Stimulated activated effector memory CD8-positive, alpha-beta T cell treated with anti-CD3 and anti-CD28 coated beads, Interleukin-12 subunit alpha, Interleukin-12 subunit beta, amount 100 ng/mL, for 72 hours (primary cell): ENCODE results near the gene FKBP6.

ENCODE experiments used
- ATAC-seq: fragments of 150-1000 bp; cut with Tn5 transposase; 2 replicates; pipeline ENCODE4 v1.10.0; 2021
- DNase-seq, 2 donors: peaks; one replicate each; pipeline ENCODE4 v3.0.0; 2021 to 2022; ENCODE audit warnings: low spot score in 2 of 2
- H3K27ac Mint-ChIP-seq: one replicate; pipeline ENCODE4 v1.8.0; 2022; ENCODE audit warnings: mild to moderate bottlenecking, mixed read lengths
- H3K36me3 Mint-ChIP-seq: one replicate; pipeline ENCODE4 v1.8.0; 2022; ENCODE audit warnings: mild to moderate bottlenecking, mixed read lengths
- H3K4me1 Mint-ChIP-seq: one replicate; pipeline ENCODE4 v1.8.0; 2022; ENCODE audit warnings: mixed read lengths
- H3K4me3 Mint-ChIP-seq: one replicate; pipeline ENCODE4 v1.8.0; 2022; ENCODE audit warnings: mild to moderate bottlenecking, mixed read lengths
- H3K9me3 Mint-ChIP-seq: one replicate; pipeline ENCODE4 v1.8.0; 2022; ENCODE audit warnings: mixed read lengths

The FKBP6 gene

DNA sequence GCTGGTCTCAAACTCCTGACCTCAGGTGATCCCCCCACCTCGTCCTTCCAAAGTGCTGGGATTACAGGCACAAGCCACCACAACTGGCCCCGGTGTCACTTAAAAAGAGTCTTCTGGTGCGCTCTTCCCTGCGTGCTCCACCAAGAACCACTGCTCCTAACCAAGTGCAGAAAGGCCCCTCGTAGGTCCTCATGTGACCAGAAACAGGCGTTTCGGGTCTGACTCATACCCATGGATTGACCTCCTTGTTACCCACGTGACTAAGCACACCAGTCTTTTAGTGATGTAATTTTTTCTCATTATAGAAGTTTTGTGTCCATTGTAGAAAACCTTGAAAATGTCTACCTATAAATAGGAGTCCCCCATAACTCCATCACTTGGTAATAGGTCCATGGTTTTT lies 13.9 kb downstream of the FKBP6 start:
- H3K4me3 Mint-ChIP-seq: no peak overlapping the region
- DNase-seq: no peak
- no peaks in the 10 kb centered on the region for H3K4me1 Mint-ChIP-seq

DNA sequence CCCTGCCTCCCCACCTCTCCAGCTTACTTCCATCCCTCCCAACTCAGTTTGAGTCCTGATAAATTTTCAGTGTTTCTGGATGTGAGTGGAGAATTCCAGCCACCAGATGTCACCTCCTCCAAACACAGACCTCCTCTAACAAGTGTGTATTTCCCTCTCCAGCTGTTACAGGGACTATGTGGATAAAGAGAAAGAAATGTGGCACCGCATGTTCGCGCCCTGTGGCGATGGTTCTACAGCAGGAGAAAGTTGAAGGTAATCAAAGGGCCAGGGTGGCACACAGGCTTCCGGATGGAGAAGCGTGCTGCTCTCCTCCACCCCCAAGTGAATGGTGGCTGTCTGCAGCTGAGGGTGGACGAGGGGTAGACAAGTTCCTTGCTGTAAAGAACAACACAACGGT lies 14.7 kb downstream of the FKBP6 start:
- H3K4me1 Mint-ChIP-seq: no peaks in the 10 kb centered on the region
- no peak for DNase-seq
- H3K27ac Mint-ChIP-seq: no peak overlapping the region
- H3K9me3 Mint-ChIP-seq: no peaks in the 10 kb centered on the region
- H3K36me3 Mint-ChIP-seq: no peaks in the 10 kb centered on the region
- H3K4me3 Mint-ChIP-seq: no peak overlapping the region
- no peak for ATAC-seq

More for the DNA sequence above, 13.9 kb downstream of the FKBP6 start:
- H3K9me3 Mint-ChIP-seq: no peaks in the 10 kb centered on the region
- ATAC-seq: peak; percentile 62
- no peak overlapping the region for H3K27ac Mint-ChIP-seq
- H3K36me3 Mint-ChIP-seq: no peaks in the 10 kb centered on the region

DNA sequence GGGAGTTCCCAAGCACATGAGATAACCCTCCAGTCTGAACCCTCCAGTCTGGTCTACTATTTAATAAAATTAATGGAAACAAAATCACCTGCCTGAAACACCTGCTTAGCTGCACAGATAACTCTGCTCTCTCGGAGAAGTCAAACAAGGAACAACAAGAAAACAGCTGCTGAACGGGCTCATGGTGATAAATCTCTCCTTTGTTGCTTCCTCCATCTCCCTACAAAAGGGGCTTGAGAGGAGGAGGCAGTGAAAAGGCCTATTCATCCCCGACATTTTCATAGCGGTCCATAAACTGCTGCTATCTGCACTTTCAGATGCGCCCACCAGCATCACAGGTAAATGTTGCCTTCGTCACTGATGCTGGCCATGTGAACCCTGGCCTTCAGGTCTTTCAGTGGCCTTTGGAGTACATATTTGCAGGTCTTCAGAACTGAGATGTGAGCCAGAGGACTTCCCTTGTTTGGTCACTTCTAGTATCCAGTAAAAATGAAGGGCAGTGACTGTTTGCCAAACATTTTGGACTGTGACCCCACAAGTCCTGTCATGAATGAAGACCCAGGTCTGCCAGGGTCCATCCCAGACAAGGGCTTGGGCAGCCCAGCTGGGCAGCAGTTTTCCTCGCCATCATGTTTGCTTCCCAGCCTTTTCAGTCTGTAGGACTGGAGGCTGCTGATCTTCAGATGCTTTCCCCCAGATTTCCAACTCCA lies 15.9 kb downstream of the FKBP6 start:
- Mint-ChIP-seq H3K36me3 (no peaks in the 10 kb centered on the region), H3K27ac (no peak overlapping the region), H3K9me3 (no peaks in the 10 kb centered on the region), H3K4me1 (no peaks in the 10 kb centered on the region), H3K4me3 (no peak overlapping the region)
- ATAC-seq (no peak), DNase-seq (no peak)

DNA sequence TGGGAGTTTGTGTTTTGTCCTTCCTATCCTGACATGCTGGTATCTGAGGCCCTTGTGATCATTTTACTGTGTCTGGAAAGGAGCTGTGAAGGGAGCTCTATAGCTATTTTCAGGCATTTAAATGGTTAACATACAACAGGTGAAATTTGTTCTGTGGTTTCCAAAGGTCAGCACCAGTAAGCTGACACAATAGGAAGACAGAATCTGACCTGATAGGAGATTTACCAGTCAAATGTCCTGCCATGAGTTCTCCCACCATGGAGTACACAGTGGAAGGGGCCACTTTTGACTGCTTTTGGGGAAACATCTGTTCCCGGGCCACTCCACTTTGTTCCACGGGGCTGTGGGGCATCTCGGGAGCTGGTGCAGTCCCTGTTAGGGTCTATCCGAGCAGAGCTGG lies 17.6 kb downstream of the FKBP6 start:
- ATAC-seq (no peak), DNase-seq (no peak)
- no peaks in the 10 kb centered on the region for H3K36me3 Mint-ChIP-seq
- H3K4me1 Mint-ChIP-seq: no peaks in the 10 kb centered on the region
- no peaks in the 10 kb centered on the region for H3K9me3 Mint-ChIP-seq
- H3K4me3 Mint-ChIP-seq: no peak overlapping the region
- no peak overlapping the region for H3K27ac Mint-ChIP-seq

DNA sequence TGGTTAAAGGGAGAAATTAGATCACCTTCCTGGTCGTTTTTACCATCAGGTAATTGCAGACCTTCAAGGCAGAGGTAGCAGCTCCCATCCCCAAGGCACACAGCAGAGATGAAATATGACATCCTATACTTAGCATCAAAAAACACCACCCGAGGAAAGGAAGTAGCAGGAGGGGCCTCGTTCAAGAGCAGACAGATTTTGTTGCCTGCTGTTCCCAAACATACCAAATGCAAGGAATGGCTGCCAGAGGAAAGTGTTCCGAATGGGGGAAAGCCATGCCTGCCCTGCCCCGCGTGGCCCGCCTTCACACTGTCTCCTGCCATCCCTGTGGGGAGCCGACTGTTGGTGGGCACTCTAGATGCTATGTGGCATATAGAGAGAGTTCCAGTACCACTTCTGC lies 18.0 kb downstream of the FKBP6 start:
- no peaks in the 10 kb centered on the region for H3K9me3 Mint-ChIP-seq
- no peaks in the 10 kb centered on the region for H3K36me3 Mint-ChIP-seq
- H3K4me3 Mint-ChIP-seq: no peak overlapping the region
- DNase-seq (no peak), ATAC-seq (no peak)
- H3K27ac Mint-ChIP-seq: no peak overlapping the region
- no peaks in the 10 kb centered on the region for H3K4me1 Mint-ChIP-seq

DNA sequence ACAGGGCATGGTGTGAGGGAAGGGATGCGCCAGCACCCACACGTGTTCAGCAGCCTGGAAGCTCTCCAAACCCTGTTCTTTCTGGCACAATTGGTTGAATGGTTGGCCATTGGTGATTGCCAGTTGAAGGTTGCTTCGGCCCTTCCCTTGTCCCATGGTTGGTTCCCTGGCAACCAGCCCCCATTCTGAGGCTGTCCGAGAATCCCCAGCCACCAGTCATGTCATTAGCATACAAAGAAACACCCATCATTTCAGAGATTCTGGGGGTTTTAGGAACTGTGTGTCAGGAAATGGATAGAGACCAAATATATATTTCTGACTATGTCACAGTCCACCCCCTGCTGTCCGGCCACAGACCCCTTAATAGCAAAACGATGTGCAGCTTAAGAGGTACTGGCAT lies 21.8 kb downstream of the FKBP6 start:
- Mint-ChIP-seq H3K4me3 (no peak overlapping the region), H3K36me3 (no peaks in the 10 kb centered on the region), H3K27ac (no peak overlapping the region), H3K9me3 (peaks cover 5% of the 10 kb centered on the region), H3K4me1 (peaks cover 5% of the 10 kb centered on the region)
- ATAC-seq: no peak
- DNase-seq: no peak

DNA sequence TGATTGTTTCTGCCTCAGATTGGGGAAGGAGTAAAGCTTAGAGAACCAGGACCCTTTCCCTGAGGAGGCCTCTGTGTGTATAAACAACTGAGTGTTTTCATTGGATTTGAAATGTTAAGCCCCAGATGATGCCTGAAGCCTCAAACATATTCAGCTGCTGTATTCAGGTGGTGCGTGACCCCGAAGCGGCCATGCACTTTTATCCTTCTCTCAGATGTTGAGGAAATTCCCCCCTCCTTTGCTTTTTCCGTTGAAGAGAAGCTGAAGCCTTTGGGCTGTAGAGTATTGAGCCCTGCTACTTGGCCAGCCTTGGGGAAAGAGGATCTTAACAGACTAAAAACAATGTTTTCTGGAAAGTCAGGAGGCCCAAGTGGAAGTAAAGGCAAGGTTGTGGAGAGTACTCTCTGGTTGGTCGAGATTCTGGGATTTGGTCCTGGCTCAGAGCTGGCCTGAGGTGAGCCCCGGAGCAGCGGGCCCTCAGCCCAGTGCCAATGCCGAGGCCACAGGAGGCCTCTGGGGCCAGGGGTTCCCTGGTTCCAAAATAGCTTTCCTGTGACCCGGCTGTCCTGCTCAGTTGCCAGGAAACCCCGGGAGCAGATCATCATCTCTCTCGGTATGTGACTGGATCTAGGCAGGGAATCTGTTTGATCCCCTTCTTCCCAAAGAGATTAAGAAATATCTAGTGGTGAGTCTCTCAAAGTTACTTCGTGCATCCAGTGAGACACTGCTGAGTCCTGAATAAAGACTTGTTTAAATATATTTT lies 22.5 kb downstream of the FKBP6 start:
- Mint-ChIP-seq H3K4me3 (no peak overlapping the region), H3K9me3 (peaks cover 5% of the 10 kb centered on the region), H3K27ac (no peak overlapping the region), H3K4me1 (peaks cover 5% of the 10 kb centered on the region), H3K36me3 (no peaks in the 10 kb centered on the region)
- no peak for DNase-seq
- ATAC-seq: no peak

DNA sequence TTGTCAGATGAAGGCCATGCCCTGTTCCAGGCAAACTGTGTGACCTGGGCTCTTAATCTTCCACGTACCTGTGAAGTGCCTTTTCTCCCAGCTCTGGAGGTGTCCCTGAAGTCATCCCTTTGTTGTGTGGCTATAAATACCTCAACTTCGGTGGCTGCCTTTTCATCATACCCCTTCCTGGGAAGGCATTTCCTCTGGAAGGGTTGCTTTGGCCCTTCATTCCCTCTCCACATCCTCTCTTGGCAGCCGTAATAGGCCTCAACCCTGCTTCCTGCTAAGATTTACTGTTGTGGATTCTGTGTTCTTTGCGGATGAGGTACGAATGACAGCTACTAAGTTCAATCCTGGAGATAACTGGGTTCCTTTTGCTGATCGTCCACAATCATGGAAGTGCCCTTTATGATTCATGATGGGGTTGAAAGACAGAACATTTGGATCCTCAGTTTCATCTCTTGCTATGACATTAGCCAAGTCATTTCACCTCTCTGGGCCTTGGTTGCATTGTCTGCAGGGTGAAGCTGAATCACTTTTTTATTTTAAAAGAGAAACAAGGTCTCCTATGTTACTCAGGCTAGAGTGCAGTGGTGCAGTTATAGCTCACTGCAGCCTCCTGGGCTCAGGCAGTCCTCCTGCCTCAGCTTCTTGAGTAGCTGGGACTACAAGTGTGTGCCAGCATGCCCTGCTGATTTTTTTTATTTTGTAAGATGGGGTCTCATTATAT lies 23.6 kb downstream of the FKBP6 start:
- ATAC-seq (peak; percentile 56), DNase-seq (no peak)
- Mint-ChIP-seq H3K36me3 (no peaks in the 10 kb centered on the region), H3K27ac (no peak overlapping the region), H3K4me1 (peaks cover 5% of the 10 kb centered on the region), H3K4me3 (no peak overlapping the region), H3K9me3 (peaks cover 5% of the 10 kb centered on the region)

DNA sequence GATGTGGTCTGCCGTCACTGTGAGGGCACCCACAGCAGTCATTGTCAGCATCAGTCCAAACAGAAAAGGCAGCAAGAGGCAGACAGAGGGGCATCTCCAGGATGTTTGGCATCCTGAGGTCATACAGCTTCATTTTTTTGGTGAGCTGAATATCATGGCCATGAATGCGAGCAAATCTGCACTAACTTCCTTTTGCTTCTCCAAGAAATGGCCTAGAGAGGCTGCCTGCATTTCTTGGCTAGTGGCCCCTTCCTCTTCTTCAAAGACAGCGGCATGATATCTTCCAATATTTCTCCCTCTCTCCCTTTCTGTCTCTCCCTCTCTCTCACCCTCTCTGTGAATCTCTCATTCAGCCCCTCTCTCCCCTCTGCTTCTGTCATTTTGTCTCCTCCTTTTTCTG lies 24.8 kb downstream of the FKBP6 start:
- Mint-ChIP-seq H3K36me3 (no peaks in the 10 kb centered on the region), H3K27ac (peak overlapping the region; percentile 58), H3K9me3 (peaks cover 5% of the 10 kb centered on the region), H3K4me3 (no peak overlapping the region), H3K4me1 (peaks cover 5% of the 10 kb centered on the region)
- ATAC-seq (no peak), DNase-seq (no peak)

DNA sequence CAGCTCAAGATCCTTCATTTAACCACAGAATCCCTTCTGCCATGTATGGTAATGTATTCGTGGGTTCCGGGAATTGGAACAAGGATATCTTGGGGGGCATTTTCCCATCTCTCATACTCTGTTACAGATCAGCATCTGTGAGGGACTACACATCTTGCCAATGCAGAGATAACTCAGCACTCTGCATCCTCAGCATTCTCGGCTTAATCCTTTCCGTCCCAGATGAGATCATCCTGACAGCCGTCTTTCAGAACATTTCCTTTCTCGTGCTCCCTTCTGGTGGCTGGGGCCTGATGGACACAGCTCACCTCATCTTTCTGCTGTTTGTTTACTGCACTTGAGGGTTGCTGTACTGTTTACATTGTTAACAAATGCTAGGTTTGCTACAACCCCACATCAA lies 25.3 kb downstream of the FKBP6 start:
- Mint-ChIP-seq H3K36me3 (no peaks in the 10 kb centered on the region), H3K9me3 (peaks cover 5% of the 10 kb centered on the region), H3K27ac (peak overlapping the region; percentile 58), H3K4me3 (no peak overlapping the region), H3K4me1 (peaks cover 5% of the 10 kb centered on the region)
- DNase-seq: no peak
- ATAC-seq: no peak

DNA sequence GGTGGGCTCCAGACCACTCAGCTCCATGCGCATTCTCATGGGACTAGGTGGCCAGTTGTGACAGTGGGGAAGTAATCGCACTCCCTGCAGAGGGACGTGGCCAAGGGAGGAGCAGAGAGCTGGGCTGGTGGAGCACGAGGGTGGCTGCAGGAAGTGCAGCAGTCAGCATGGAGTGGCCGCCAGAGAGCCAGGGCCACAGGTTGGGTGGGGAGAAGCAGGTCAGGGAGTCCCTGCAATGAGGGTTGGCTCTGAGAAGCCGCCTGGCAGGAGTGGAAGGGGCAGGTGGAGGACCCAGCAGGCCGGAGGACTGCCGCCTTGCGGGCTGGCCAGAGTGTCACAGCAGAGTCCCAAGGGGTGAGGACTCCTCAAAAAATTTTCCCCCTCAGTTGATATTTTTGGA lies 26.2 kb downstream of the FKBP6 start:
- H3K4me3 Mint-ChIP-seq: no peak overlapping the region
- ATAC-seq (no peak), DNase-seq (no peak)
- peaks cover 5% of the 10 kb centered on the region for H3K9me3 Mint-ChIP-seq
- peaks cover 5% of the 10 kb centered on the region for H3K4me1 Mint-ChIP-seq
- no peak overlapping the region for H3K27ac Mint-ChIP-seq
- no peaks in the 10 kb centered on the region for H3K36me3 Mint-ChIP-seq

DNA sequence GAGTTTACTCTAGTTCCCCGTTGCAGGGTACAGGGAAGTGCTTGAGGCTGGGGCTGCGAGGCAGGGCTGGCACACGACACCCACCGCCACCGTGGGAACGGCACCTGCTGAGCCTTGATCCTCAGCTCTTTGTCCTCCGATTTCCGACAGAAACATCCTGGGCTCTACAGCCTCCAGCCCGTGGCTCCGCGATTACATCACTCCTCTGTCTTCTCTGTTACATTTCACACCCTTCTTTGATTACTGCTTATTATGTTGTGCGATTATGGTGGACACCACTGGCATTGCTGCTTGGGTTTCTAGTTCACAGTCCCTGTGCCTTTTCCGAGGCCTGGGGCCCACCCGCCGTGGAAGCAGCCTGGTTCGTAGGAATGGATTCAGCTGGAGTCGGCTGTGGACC lies 26.9 kb downstream of the FKBP6 start:
- Mint-ChIP-seq H3K4me3 (no peak overlapping the region), H3K27ac (no peak overlapping the region), H3K9me3 (peaks cover 5% of the 10 kb centered on the region), H3K36me3 (no peaks in the 10 kb centered on the region), H3K4me1 (peaks cover 5% of the 10 kb centered on the region)
- DNase-seq (no peak), ATAC-seq (no peak)

DNA sequence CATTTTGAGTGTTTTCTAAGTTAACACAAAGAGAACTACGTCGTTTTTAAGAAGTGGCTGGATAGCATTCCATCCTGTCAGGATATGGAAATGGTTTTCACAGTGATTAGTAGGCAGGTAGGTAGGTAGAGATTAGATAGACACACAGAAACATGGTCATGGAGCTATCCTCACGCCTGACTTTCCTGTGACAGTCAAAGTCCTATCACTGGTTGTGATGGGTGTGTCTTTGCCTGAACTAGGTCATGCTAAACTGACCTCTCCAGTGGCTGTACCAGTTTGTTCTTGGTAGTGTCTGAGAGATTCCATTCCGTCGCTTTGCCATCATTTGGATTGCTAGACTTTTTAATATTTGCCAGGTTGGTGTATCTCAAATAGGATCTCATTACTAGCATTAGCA lies 28.2 kb downstream of the FKBP6 start:
- Mint-ChIP-seq H3K4me1 (peaks cover 5% of the 10 kb centered on the region), H3K9me3 (peaks cover 5% of the 10 kb centered on the region), H3K36me3 (no peaks in the 10 kb centered on the region), H3K4me3 (no peak overlapping the region), H3K27ac (no peak overlapping the region)
- ATAC-seq (no peak), DNase-seq (no peak)

DNA sequence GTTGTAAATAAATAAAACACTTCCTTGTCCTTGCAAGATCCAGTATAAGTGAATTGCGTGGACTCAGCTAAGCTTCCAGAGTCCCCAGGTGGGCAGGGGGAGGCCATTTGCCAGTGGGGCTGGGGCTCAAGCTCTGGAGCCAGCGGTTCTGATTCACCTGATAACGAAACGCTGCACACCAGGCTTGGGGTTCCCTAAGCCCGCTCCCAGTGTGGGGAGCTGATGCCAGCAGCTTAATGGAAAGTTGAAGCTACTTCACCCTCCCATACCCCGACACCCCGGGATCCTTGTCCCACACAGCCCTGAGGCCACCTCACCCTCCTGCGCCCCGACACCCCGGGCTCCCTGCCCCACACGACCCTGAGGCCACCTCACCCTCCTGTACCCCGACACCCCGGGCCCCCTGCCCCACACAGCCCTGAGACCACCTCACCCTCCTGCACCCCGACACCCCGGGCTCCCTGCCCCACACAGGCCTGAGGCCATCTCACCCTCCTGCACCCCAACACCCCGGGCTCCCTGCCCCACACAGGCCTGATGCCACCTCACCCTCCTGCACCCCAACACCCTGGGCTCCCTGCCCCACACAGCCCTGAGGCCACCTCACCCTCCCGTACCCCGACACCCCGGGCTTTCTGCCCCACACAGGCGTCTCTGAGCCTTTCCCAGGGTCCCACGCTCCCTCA lies 30.8 kb downstream of the FKBP6 start:
- H3K4me1 Mint-ChIP-seq: no peaks in the 10 kb centered on the region
- ATAC-seq (no peak), DNase-seq (no peak)
- H3K27ac Mint-ChIP-seq: no peak overlapping the region
- H3K36me3 Mint-ChIP-seq: no peaks in the 10 kb centered on the region
- no peak overlapping the region for H3K4me3 Mint-ChIP-seq
- H3K9me3 Mint-ChIP-seq: no peaks in the 10 kb centered on the region

DNA sequence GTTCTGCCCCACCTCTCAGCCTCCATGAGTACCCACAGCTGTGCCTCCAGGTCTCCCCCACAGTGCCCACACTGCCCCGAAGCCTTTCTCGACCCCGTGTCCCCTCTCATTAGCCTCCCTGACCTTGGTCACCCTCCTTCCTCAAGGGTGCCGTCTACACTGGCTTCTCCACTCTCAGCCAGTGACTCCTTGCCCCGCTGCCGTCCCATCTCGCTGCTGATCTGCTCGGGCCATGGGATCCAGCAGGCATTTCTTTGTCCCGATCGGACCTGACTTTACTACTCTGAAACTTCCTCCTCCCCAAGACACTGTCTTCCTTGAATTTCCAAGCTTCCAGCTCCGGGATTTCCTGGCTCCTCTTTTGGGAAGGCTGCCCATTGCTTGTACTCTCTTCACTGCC lies 31.3 kb downstream of the FKBP6 start:
- Mint-ChIP-seq H3K36me3 (no peaks in the 10 kb centered on the region), H3K27ac (no peak overlapping the region), H3K9me3 (no peaks in the 10 kb centered on the region), H3K4me1 (no peaks in the 10 kb centered on the region), H3K4me3 (no peak overlapping the region)
- no peak for DNase-seq
- ATAC-seq: no peak
